SU-DHL-6 (cell line): Measurements from ENCODE around the gene DEFB126.
A peak's percentile ranks its signal among the peaks of the same experiment; 100 is the strongest.
"Not testable (repeated sequence)": the region's sequence is repeated elsewhere in the genome, so short reads cannot be mapped to it uniquely, and the experiment has no call there.

ENCODE experiments used
- H2AFZ ChIP-seq: fragments of 200-600 bp; sonication (generic); 2 replicates; pipeline ENCODE4 v1.6.1; 2014; ENCODE audit warnings: low read depth, mild to moderate bottlenecking, moderate library complexity, mixed read lengths, antibody characterized with exemption, low read length; ENCODE audit not compliant: severe bottlenecking
- H3F3A ChIP-seq: fragments of 200-600 bp; shearing (Covaris generic); 2 replicates; pipeline ENCODE4 v1.6.0; 2016; ENCODE audit warnings: antibody characterized with exemption, mild to moderate bottlenecking; ENCODE audit not compliant: insufficient read depth
- H3K27ac ChIP-seq: fragments of 200-600 bp; sonication (generic); 2 replicates; pipeline ENCODE4 v1.5.1; 2016; ENCODE audit warnings: low read depth, mild to moderate bottlenecking, low read length, moderate library complexity, mixed read lengths
- H3K27me3 ChIP-seq: fragments of 200-600 bp; sonication (generic), shearing (Covaris generic); 2 replicates; pipeline ENCODE4 v1.6.0; 2014; ENCODE audit warnings: mild to moderate bottlenecking, low read length
- H3K36me3 ChIP-seq: fragments of 200-600 bp; sonication (generic); 2 replicates; pipeline ENCODE4 v1.6.1; 2014; ENCODE audit warnings: mild to moderate bottlenecking, low read length, mixed read lengths
- H3K4me2 ChIP-seq: fragments of 300-600, 200-600 bp; shearing (Covaris generic), sonication (generic); 2 replicates; pipeline ENCODE4 v1.6.0; 2014; ENCODE audit warnings: low read length, low read depth, mild to moderate bottlenecking; ENCODE audit not compliant: poor library complexity, severe bottlenecking
- H3K4me3 ChIP-seq: fragments of 200-600 bp; sonication (generic); 2 replicates; pipeline ENCODE4 v1.5.1; 2014; ENCODE audit warnings: antibody characterized with exemption, low read length, mild to moderate bottlenecking, mixed read lengths; ENCODE audit not compliant: insufficient read depth, poor library complexity, severe bottlenecking
- H3K79me2 ChIP-seq: fragments of 200-600 bp; sonication (generic); 2 replicates; pipeline ENCODE4 v1.6.1; 2014; ENCODE audit warnings: mild to moderate bottlenecking, low read length, moderate library complexity; ENCODE audit not compliant: insufficient read depth
- H3K9ac ChIP-seq: fragments of 200-600 bp; sonication (generic); 2 replicates; pipeline ENCODE4 v1.7.0; 2014; ENCODE audit warnings: mild to moderate bottlenecking, low read length
- H3K9me2 ChIP-seq: fragments of 200-600 bp; sonication (generic); replicated peaks from 2 replicates; pipeline ENCODE4 v1.6.1; 2014; ENCODE audit warnings: low read length; ENCODE audit not compliant: insufficient read depth
- H3K9me3 ChIP-seq: fragments of 200-600 bp; sonication (generic); 2 replicates; pipeline ENCODE4 v1.6.1; 2014; ENCODE audit warnings: low read length, mixed read lengths; ENCODE audit not compliant: insufficient read depth
- H4K20me1 ChIP-seq: fragments of 200-600 bp; sonication (generic); 2 replicates; pipeline ENCODE4 v1.6.1; 2014; ENCODE audit warnings: low read depth, mild to moderate bottlenecking, antibody characterized with exemption, low read length, moderate library complexity, mixed read lengths
- EZH2phosphoT487 ChIP-seq: fragments of 200-600 bp; sonication (generic), shearing (Covaris generic); conservative IDR thresholded peaks from 2 replicates; pipeline ENCODE4 v1.6.1; 2018; ENCODE audit warnings: mild to moderate bottlenecking, antibody characterized with exemption, low read length, moderate library complexity, mixed read lengths
- TF ChIP-seq, protein P1 (sequence below): fragments of 200-600 bp; sonication (generic); IDR thresholded peaks from one replicate; pipeline ENCODE4 v1.5.1; 2017; ENCODE audit warnings: antibody characterized with exemption, mild to moderate bottlenecking, low read length, moderate library complexity; ENCODE audit not compliant: insufficient read depth, poor library complexity, severe bottlenecking

The DEFB126 gene

DNA sequence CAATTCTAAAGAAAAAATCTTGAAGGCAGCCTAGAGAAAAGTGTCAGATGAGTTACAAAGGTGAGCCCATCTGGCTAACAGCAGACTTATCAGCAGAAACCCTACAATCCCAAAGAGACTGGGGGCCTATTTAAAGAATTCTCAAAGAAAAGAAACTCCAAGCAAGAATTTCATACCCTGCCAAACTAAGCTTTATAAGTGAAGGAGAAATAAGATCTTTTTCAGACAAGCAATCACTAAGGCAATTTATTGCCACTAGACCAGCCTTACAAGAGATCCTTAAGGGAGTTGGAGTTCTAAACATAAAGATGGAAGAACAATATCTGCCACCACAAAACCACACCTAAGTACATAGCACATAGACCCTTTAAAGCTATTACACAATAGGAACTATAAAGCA lies 24.9 kb upstream of the DEFB126 start:
- no peak overlapping the region for H2AFZ ChIP-seq
- H3F3A ChIP-seq: no peaks in the 10 kb centered on the region
- H3K27me3 ChIP-seq: no peaks in the 10 kb centered on the region
- H3K9me3 ChIP-seq: 0 out of 2 replicates have a peak, but pooled peaks cover 11% of the 10 kb centered on the region
- no peak overlapping the region for H3K27ac ChIP-seq
- no peak for TF ChIP-seq EZH2phosphoT487
- TF ChIP-seq, protein P1, sequence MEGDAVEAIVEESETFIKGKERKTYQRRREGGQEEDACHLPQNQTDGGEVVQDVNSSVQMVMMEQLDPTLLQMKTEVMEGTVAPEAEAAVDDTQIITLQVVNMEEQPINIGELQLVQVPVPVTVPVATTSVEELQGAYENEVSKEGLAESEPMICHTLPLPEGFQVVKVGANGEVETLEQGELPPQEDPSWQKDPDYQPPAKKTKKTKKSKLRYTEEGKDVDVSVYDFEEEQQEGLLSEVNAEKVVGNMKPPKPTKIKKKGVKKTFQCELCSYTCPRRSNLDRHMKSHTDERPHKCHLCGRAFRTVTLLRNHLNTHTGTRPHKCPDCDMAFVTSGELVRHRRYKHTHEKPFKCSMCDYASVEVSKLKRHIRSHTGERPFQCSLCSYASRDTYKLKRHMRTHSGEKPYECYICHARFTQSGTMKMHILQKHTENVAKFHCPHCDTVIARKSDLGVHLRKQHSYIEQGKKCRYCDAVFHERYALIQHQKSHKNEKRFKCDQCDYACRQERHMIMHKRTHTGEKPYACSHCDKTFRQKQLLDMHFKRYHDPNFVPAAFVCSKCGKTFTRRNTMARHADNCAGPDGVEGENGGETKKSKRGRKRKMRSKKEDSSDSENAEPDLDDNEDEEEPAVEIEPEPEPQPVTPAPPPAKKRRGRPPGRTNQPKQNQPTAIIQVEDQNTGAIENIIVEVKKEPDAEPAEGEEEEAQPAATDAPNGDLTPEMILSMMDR: no peak
- no peak overlapping the region for H3K4me3 ChIP-seq
- no peaks in the 10 kb centered on the region for H4K20me1 ChIP-seq
- H3K9me2 ChIP-seq: no peaks in the 10 kb centered on the region
- no peaks in the 10 kb centered on the region for H3K36me3 ChIP-seq
- H3K4me2 ChIP-seq: no peak overlapping the region
- H3K9ac ChIP-seq: no peak overlapping the region
- no peaks in the 10 kb centered on the region for H3K79me2 ChIP-seq

DNA sequence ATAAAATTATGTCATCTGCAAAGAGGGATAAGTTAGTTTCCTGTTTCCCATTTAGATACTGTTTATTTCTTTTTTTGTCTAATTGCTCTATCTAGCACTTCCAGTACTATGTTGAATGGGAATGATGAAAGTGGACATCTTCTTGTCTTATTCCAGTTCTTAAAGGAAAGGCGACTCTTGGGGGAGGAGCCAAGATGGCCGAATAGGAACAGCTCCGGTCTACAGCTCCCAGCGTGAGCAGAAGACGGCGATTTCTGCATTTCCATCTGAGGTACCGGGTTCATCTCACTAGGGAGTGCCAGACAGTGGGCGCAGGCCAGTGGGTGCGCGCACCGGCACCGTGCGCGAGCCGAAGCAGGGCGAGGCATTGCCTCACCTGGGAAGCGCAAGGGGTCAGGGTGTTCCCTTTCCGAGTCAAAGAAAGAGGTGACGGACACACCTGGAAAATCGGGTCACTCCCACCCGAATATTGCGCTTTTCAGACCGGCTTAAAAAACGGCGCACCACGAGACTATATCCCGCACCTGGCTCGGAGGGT lies 12.5 kb upstream of the DEFB126 start:
- not testable (repeated sequence) for H3K9me3 ChIP-seq, H3K4me2 ChIP-seq, H3K4me3 ChIP-seq, H3K9me2 ChIP-seq, H2AFZ ChIP-seq, H3K27me3 ChIP-seq, H3K9ac ChIP-seq, H3F3A ChIP-seq, H4K20me1 ChIP-seq, H3K36me3 ChIP-seq, H3K79me2 ChIP-seq, H3K27ac ChIP-seq

DNA sequence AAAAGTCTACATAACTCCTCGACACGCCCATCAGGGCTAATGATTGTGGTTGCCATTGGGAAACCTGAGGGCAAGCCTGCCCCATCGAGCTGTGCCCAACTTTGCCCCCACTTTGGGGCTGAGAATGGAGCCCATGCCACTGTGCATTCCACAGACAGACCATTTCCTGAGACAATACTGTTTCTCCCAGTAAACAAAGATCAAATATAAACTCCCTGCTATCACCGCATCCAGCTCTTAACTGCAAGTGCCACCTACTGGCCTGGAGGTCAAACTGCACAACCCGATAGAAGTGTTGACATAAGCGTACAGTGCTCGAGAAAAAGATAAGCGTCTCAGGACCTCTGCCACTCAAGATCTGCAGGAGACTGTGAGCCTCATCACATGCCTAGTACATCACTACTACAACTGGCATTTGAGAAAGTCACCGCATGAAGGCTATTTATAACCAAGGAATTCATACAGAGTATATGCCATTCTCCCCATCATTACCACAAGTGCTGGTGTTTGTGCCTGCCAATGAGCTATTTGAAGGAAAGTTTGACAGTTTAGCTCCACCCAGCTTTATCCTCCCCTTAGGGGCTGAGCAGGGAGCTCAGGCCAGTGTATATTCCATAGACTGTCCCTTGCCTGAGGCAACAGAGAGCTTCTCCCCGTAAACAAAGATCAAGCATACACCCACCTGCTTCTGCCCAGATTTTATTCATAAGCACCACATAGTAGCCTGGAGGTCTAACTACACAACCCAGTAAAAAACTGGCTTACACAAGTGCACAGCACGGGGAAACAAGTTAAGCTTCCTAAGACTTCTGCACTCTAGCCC lies 4.5 kb upstream of the DEFB126 start:
- H4K20me1 ChIP-seq: no peaks in the 10 kb centered on the region
- no peaks in the 10 kb centered on the region for H3F3A ChIP-seq
- no peaks in the 10 kb centered on the region for H3K79me2 ChIP-seq
- peak overlapping the region; percentile 90 for H2AFZ ChIP-seq
- no peaks in the 10 kb centered on the region for H3K9me2 ChIP-seq
- H3K4me2 ChIP-seq: peak overlapping the region; percentile 39
- H3K9me3 ChIP-seq: no peaks in the 10 kb centered on the region
- TF ChIP-seq EZH2phosphoT487: no peak
- TF ChIP-seq, protein P1: peak; percentile 48
- H3K27me3 ChIP-seq: no peaks in the 10 kb centered on the region
- peak overlapping the region; percentile 28 for H3K4me3 ChIP-seq
- no peak overlapping the region for H3K27ac ChIP-seq
- H3K9ac ChIP-seq: no peak overlapping the region
- no peaks in the 10 kb centered on the region for H3K36me3 ChIP-seq

DNA sequence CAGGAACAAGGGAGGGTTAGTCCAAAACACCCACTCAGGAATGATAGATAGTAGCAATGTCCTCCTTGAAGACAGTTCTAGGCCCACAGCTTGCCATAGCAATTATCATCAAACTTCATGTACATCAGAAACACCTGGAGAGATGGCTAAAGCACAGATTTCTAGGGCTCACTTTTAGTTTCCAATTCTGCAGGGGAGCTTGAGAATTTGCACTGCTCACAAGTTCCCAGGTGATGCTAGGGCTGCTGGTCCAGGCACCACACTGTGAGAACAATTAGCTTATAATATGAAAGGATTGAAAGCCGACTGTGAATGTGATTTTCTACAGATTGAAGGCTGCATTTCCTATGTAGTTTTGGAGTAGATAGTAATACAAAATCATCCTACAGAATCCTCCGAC lies 3.5 kb downstream of the DEFB126 start:
- H3K79me2 ChIP-seq: no peaks in the 10 kb centered on the region
- H2AFZ ChIP-seq: no peak overlapping the region
- H3K9me2 ChIP-seq: no peaks in the 10 kb centered on the region
- no peak overlapping the region for H3K4me2 ChIP-seq
- no peak overlapping the region for H3K9ac ChIP-seq
- H3K36me3 ChIP-seq: no peaks in the 10 kb centered on the region
- H4K20me1 ChIP-seq: no peaks in the 10 kb centered on the region
- H3K27ac ChIP-seq: no peak overlapping the region
- no peaks in the 10 kb centered on the region for H3K27me3 ChIP-seq
- H3K9me3 ChIP-seq: no peaks in the 10 kb centered on the region
- H3K4me3 ChIP-seq: no peak overlapping the region
- no peak for TF ChIP-seq EZH2phosphoT487
- TF ChIP-seq, protein P1: no peak
- no peaks in the 10 kb centered on the region for H3F3A ChIP-seq
